ENCODE data around the gene SLC8A1.

The SLC8A1 gene

GRCh38 chr2:40164736-40165508 lies 287.0 kb downstream of the SLC8A1 start:
- DNase-seq (ENCODE audit: low read depth): no peak
- no peak overlapping the region for H3K4me3 ChIP-seq (ENCODE audit: low read depth, low read length)
- in situ Hi-C loops (cut with HindIII; ENCODE audit: low sequenced_read_pairs): no loop called here
- TF ChIP-seq CTCF (IDR thresholded peaks at IDR 0.05; ENCODE audit: low read depth, low read length, missing control alignments): no peak

- H3K4me3 ChIP-seq (ENCODE audit: low read depth, low read length): no peak overlapping the region
- DNase-seq (ENCODE audit: low read depth): no peak
- TF ChIP-seq CTCF (IDR thresholded peaks at IDR 0.05; ENCODE audit: low read depth, low read length, missing control alignments): no peak
- in situ Hi-C loops (cut with HindIII; ENCODE audit: low sequenced_read_pairs): no loop called here
Observed at GRCh38 chr2:40161986-40162385, 289.9 kb downstream of the SLC8A1 start.

- H3K4me3 ChIP-seq (ENCODE audit: low read depth, low read length): no peak overlapping the region
- no peak for DNase-seq (ENCODE audit: low read depth)
- in situ Hi-C loops (cut with HindIII; ENCODE audit: low sequenced_read_pairs): no loop called here
- TF ChIP-seq CTCF (IDR thresholded peaks at IDR 0.05; ENCODE audit: low read depth, low read length, missing control alignments): no peak
Observed at GRCh38 chr2:40160751-40161218, 291.1 kb downstream of the SLC8A1 start.

GRCh38 chr2:40159333-40159732 lies 292.6 kb downstream of the SLC8A1 start:
- no peak overlapping the region for H3K4me3 ChIP-seq (ENCODE audit: low read depth, low read length)
- no peak for TF ChIP-seq CTCF (IDR thresholded peaks at IDR 0.05; ENCODE audit: low read depth, low read length, missing control alignments)
- DNase-seq (ENCODE audit: low read depth): no peak
- in situ Hi-C loops (cut with HindIII; ENCODE audit: low sequenced_read_pairs): no loop called here

GRCh38 chr2:40158781-40159180 lies 293.1 kb downstream of the SLC8A1 start:
- no peak overlapping the region for H3K4me3 ChIP-seq (ENCODE audit: low read depth, low read length)
- no peak for DNase-seq (ENCODE audit: low read depth)
- no peak for TF ChIP-seq CTCF (IDR thresholded peaks at IDR 0.05; ENCODE audit: low read depth, low read length, missing control alignments)
- in situ Hi-C loops (cut with HindIII; ENCODE audit: low sequenced_read_pairs): no loop called here

- DNase-seq (ENCODE audit: low read depth): no peak
- no peak overlapping the region for H3K4me3 ChIP-seq (ENCODE audit: low read depth, low read length)
- TF ChIP-seq CTCF (IDR thresholded peaks at IDR 0.05; ENCODE audit: low read depth, low read length, missing control alignments): no peak
- in situ Hi-C loops (cut with HindIII; ENCODE audit: low sequenced_read_pairs): no loop called here
Observed at GRCh38 chr2:40155728-40156127, 296.2 kb downstream of the SLC8A1 start.

Data from astrocyte of the cerebellum (primary cell).